Kidney capillary endothelial cell (primary cell): Measurements from ENCODE around the gene CCDC120.

Experiments used
- DNase-seq: peaks from one replicate; pipeline ENCODE4 v3.0.0-alpha.2; 2018; ENCODE audit warnings: low spot score

The CCDC120 gene

DNA sequence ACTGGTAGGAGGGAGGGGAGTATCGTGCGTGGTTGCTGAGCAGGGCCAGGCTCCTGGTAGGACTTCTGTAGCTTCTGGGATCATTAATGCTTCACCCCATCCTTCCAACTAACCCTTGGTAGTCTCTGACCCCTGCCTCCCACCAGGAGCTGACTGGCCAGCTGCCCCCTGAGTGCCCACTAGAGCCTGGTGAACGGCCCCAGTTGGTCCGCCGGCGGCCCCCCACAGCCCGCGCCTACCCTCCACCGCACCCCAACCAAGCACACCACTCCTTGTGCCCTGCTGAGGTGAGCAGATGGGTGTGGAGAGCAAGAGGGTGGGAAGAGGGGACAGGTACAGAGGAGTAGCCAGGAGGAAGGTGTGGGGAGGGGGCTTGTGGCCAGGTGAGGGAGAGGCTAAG, 4.9 kb downstream of the CCDC120 start:
- no peak for DNase-seq

DNA sequence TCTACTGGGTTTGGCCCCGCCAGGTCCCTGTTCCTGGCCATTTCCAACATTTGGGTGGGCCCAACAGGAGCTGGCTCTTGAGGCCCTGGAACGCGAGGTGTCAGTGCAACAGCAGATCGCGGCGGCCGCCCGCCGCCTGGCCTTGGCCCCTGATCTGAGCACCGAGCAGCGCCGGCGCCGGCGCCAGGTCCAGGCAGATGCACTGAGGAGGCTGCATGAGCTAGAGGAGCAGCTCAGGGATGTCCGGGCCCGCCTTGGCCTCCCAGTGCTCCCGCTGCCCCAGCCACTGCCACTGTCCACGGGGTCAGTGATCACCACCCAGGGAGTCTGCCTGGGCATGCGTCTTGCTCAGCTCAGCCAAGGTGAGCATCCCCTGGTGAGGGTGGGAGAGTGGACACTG, 5.5 kb downstream of the CCDC120 start:
- no peak for DNase-seq

DNA sequence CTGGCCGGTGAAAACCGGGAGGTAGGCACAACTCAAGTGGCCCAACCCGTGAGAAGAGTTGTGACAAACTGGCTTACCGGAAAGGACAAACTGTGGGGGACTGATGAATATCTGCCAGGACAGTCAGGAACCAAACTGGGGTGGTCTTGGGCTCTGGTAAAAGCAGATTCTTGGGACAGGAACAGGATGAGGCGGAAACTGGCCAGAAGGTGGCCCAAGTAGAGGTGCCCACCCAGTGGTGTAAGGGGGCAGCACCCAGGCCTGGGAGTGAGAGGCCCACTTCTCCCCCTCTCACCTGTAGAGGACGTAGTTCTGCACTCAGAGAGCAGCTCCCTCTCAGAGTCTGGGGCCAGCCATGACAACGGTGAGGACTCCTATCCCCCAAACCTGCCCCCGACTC, 5.9 kb downstream of the CCDC120 start:
- no peak for DNase-seq

DNA sequence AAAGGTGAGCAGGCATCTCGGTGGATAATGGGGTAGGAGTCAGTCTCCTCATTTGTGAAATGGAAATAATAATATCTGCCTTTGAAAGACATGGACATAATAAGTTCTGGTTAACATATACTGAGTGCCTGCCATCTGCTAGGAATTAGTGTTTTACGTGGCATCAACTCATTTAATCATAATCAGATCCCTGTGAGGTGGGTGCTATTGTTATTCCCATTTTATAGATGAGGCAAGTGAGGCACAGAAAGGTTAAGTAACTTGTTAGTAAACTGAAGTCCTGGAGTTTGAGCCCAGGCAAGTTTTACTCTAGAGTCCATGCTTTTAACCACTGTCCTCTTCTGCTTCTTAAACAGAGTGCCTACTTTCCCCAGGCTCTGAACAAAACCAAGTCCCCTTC, 7.5 kb downstream of the CCDC120 start:
- DNase-seq: no peak

- no peak for DNase-seq
Measured at GRCh38 chrX:49066690-49067089, 7.9 kb downstream of the CCDC120 start.

DNA sequence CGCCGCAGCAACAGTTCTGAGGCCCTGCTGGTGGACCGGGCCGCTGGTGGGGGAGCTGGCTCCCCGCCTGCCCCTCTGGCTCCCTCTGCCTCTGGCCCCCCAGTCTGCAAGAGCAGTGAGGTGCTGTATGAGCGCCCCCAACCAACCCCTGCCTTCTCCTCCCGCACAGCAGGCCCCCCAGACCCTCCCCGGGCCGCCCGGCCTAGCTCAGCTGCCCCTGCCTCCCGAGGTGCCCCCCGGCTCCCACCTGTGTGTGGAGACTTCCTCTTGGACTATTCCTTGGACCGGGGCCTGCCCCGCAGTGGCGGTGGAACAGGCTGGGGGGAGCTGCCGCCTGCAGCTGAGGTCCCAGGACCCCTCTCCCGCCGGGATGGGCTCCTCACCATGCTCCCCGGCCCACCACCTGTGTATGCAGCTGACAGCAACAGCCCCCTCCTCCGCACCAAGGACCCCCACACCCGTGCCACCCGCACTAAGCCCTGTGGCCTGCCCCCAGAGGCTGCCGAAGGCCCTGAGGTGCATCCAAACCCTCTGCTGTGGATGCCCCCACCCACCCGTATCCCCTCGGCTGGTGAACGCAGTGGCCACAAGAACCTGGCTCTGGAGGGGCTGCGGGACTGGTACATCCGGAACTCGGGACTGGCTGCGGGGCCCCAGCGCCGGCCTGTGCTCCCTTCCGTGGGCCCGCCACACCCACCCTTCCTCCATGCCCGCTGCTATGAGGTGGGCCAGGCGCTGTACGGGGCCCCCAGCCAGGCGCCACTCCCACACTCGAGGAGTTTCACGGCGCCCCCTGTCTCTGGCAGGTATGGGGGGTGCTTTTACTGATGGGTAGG, 8.7 kb downstream of the CCDC120 start:
- DNase-seq: no peak

- no peak for DNase-seq
Measured at GRCh38 chrX:49069038-49069437, 10.2 kb downstream of the CCDC120 start.

GRCh38 chrX:49070988-49071387, 12.2 kb downstream of the CCDC120 start:
- no peak for DNase-seq

DNA sequence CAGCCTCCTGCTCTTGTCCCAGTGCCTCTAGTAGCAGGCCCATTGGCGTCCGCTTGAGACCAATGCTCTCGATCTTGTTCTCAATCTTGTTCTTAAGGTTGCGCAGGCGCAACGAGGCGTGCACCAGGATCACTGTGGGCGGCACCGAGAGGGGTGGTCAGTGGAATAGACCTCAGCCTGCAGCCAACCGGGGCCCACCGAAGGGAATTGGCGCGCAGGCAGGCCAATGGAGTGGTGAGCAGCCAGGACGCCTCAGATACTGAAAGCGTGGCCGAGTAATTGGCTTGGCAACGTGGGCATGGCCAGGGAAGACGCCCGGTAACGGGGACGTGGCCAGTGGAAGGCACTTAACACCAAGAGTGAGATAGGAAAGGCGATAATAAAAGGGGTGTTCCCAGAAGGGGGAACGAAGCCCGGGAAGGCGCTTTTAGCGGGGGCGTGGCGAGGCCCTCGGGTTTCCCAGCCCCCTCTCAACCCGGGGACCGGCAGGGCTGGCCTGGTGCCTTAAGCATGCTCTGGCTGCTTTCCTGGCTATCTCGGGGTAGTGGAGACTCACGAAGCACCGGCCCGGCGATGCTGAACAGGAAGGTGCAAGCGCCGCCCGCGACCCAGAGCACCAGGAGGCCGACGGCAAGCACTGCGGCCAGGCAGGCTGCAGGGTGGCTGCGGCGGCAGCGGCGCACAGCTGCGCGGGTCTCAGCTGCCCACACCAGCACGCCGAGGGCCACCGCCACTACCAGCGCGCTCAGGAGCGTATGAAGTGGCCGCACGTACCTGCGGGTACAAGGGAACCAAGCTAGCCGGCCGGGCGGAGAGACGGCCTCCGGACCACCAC, 13.3 kb downstream of the CCDC120 start:
- DNase-seq: no peak

- DNase-seq: no peak
Measured at GRCh38 chrX:49072712-49073095, 13.9 kb downstream of the CCDC120 start.

- DNase-seq: peak; percentile 63
Measured at GRCh38 chrX:49073601-49074575, 15.1 kb downstream of the CCDC120 start, which contains the start of gene PRAF2. PRAF2 (minus strand) TSS chrX:49074002; CDS start chrX:49073987, 15 bp downstream.

- no peak for DNase-seq
Measured at GRCh38 chrX:49075347-49075746, 16.5 kb downstream of the CCDC120 start.

DNA sequence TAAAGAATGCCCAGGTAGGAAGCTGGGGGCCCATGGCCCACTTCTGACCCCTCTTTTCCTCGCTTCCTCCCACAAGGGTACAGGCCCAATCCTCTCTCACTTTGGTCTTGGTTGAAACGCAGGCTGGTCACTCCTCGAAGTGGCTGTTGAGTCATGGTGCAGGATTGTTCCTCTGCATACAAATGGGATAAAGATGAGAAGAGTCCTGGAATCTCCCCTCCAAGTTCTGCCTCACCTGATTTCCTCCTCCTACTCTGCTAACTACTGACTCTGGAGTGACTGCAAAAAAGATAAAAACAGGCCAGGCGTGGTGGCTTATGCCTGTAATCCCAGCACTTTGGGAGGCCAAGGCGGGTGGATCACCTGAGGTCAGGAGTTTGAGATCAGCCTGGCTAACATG, 19.1 kb downstream of the CCDC120 start:
- DNase-seq: no peak

GRCh38 chrX:49079489-49080428, 21.0 kb downstream of the CCDC120 start, which contains the start of gene WDR45:
WDR45 (minus strand) TSS chrX:49079887; CDS start chrX:49078095, 1,792 bp downstream.
- peak; percentile 57 for DNase-seq

DNA sequence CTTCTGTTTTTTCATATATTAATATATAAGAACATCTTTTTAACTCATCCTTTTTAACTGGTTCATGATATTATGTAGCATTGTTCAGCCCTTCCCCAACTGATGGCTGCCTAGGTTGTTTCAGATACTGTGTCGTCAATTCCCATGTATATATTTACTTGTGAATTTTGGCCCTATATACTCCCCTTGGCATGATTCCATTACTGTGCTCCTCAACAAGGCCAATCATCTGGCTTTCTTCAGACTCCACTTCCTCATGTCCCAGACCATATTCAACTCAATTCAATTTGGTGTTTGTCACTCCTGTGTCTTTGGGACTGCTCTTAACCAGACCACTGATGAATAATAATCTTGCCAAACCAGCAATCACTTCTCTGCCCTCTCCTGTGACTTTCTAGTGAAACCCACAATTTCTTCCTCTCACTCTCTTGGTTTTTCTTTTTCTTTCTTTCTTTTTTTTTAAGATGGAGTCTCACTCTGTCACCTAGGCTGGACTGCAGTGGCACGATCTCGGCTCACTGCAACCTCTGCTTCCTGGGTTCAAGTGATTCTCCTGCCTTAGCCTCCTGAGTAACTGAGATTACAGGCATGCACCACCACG, 23.6 kb downstream of the CCDC120 start:
- no peak for DNase-seq

DNA sequence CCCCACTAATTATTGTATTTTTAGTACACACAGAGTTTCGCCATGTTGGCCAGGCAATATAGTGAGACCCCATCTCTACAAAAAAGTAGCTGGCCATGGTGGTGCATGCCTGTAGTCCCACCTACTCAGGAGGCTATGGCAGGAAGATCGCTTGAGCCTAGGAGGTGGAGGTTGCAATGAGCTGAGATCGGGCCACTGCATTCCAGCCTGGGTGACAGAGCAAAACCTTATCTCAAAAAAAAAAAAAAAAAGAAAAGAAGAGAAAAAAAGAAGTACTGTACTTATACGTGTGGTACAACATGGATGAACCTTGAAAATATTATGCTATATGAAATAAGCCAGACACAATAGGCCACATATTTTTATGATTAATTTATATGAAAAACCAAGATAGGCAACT, 30.8 kb downstream of the CCDC120 start:
- no peak for DNase-seq

DNA sequence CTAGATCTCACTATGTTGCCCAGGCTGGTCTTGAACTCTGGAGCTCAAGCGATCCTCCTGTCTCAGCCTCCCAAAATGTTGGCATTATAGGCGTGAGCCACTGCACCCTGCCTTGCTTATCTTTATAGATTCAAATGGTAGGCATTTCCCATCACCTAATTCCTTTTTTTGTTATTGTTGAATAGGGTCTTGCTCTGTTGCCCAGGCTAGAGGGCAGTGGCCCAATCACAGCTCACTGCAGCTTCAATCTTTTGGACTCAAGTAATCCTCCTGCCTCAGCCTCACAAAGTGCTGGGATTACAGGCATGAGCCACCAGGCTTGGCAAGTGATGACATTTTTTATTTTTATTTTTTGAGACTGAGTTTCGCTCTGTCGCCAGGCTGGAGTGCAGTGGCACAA, 37.6 kb downstream of the CCDC120 start:
- DNase-seq: no peak

- DNase-seq: peak; percentile 74
Measured at GRCh38 chrX:49100704-49101628, 42.2 kb downstream of the CCDC120 start.

DNA sequence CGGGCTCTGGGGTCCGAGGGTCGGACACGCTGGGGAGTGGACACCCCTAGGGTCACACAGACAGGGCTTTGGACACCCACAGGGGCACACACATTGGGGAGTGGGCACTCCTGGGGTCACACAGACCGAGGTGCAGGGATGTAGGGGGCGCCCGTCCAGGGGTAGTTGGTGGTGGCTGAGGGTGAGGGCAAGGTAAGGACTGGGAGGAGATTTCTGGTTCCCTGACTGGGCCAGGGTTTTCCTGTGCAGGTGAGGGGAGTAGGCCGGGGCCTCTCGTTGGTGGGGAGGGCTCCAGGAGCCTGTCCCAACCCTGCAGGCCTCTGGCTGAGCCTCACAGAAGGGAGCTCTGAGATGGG, 42.8 kb downstream of the CCDC120 start:
- no peak for DNase-seq
